Fibroblast of mammary gland (primary cell): ENCODE results near the gene PSMF1.

Source experiments
- DNase-seq: peaks from one replicate; pipeline ENCODE4 v3.0.0-alpha.2; 2010; ENCODE audit warnings: low read depth
- H3K4me3 ChIP-seq: 2 replicates; pipeline ENCODE4 v1.5.1; 2011; ENCODE audit warnings: low read depth, mild to moderate bottlenecking, low read length, moderate library complexity; ENCODE audit not compliant: control insufficient read depth
- TF ChIP-seq, protein P1 (sequence below): conservative IDR thresholded peaks from 2 replicates; pipeline ENCODE4 v1.5.1; 2011; ENCODE audit warnings: low read depth, low read length, inconsistent platforms; ENCODE audit not compliant: control insufficient read depth, insufficient read depth

Gene PSMF1

DNA sequence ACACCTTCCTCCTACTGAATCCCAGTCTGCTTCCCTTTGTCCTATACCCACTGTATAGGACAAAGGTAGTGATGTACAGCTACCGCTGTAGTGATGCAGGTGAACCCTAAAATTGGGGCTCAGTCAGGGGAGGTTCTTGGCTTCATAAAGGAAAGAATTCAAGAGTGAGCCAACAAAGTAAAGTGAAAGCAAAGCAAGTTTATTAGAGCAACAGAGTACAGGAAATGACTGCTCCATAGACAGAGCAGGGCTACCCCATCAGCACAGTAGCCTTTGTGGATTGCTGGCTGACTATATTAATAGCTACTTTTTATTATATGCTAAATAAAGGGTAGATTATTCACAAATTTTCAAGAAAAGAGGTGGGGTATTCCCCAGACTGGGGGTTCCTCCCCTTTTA, 81.6 kb downstream of the PSMF1 start:
- no peak for DNase-seq
- TF ChIP-seq, protein P1, sequence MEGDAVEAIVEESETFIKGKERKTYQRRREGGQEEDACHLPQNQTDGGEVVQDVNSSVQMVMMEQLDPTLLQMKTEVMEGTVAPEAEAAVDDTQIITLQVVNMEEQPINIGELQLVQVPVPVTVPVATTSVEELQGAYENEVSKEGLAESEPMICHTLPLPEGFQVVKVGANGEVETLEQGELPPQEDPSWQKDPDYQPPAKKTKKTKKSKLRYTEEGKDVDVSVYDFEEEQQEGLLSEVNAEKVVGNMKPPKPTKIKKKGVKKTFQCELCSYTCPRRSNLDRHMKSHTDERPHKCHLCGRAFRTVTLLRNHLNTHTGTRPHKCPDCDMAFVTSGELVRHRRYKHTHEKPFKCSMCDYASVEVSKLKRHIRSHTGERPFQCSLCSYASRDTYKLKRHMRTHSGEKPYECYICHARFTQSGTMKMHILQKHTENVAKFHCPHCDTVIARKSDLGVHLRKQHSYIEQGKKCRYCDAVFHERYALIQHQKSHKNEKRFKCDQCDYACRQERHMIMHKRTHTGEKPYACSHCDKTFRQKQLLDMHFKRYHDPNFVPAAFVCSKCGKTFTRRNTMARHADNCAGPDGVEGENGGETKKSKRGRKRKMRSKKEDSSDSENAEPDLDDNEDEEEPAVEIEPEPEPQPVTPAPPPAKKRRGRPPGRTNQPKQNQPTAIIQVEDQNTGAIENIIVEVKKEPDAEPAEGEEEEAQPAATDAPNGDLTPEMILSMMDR = no peak
- H3K4me3 ChIP-seq = no peak overlapping the region

DNA sequence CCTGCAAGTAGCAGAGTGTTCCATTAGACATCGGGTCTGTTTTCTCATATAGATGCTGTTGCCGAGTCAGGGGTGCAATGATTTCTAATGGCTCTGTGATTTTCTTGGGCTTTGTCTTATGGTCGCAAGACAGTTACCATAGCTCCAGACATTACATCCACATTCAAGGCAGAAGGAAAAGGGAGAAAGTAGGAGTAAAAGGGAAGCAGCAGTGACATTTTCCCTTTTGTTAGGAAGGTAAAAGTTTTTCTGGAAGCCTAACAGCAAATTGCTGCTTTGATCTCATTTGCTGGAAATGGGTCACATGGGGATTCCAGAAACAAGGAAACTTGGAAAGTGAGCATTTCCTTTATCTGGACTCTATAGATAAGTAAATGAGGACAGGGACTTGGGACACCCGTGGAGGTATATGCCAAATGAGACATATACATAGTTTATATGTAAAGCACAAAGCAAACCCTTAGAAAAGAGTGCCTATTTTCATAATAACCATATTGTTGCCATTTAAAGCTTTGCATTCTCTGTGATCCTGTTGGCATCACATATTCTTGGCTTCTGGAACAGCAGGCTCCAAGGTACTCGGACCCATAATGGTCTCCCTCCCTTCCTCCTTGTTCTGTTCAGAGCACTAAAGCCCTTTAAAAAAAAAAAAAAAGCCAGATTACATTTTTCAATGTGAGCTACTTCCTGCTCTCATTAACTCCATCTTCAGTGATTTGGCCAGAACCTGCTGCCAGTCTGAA, 84.5 kb downstream of the PSMF1 start, which contains the start of gene C20orf202:
C20orf202 (plus strand) TSS at position 693 of the 743 bp plus-strand sequence. CDS start 132 bp downstream, outside the sequence.
- TF ChIP-seq, protein P1 = no peak
- no peak for DNase-seq
- no peak within 1 kb of the TSS for H3K4me3 ChIP-seq

DNA sequence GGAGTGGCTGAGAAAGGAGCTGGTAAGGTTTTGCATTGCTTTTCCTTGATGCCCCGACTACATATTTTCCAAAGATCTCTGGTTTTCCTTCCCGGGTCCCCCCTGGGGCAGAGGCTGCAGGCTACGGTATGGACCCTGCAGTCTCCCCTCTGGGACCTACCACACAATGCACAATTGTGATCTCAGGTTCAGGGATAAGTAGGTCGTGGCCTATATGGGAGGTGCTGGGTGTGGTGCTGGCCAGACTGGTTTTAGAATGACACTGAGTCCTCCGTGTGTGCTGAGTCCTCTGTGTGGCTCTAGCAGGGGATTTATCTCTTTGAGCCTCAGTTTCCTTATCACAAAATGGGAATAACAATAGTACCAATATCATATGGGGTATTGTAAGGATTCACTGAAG, 85.2 kb downstream of the PSMF1 start:
- no peak overlapping the region for H3K4me3 ChIP-seq
- DNase-seq = no peak
- TF ChIP-seq, protein P1 = no peak

DNA sequence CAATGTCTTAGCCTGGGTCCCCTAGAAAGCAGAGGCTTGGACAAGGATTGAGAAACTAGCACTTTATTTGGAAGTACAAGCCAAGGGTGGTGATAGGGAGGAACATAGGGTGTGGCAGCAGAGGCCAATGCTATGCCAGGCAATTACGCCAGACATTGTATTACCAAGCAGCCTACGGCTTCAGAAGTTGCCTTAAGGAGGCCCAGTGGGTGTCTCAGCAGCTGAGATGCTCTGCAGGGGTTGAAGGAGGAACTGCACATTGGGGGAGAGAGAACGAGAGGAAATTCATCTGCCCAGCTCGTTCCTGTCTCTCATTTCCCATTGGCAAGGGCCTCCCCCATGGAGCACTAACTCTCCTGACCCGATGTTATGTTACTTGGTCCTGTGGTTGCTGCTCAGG, 85.7 kb downstream of the PSMF1 start:
- TF ChIP-seq, protein P1 = no peak
- no peak overlapping the region for H3K4me3 ChIP-seq
- no peak for DNase-seq

DNA sequence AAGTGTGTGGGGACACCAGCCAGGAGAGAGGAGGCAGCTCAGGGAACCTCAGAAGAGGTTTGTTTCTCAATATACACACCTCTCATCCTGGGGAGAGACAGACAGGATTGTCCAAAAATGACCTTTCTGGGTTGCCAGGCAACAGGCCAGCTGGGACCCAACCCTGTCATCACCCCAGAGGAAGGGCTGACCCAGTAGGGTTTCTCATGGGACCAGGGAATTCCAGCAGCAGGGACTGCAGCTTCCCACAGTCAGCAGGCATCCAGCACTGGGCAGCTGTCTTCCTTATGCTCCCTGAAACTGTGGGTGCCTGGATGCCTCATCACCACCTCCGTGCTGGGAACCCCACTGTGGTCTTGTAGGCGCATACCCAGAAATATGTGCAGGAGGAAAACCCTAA, 86.2 kb downstream of the PSMF1 start:
- no peak for DNase-seq
- H3K4me3 ChIP-seq = no peak overlapping the region
- TF ChIP-seq, protein P1 = no peak

DNA sequence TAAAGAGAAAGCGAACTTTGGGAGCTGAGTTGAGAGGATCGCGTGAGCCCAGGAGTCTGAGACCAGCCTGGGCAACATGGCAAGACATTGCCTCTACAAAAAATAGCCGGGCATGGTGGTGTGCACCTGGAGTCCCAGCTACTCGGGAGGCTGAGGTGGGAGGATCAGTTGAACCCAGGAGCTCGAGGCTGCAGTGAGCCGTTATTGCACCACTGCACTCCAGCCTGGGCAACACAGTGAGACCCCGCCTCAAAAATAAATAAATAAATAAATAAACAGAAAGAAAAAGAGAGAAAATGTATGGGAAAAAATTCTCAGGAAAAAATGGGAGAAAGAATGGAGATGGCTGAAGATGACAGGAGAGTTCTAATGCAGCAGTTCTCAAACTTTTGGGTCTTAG, 87.4 kb downstream of the PSMF1 start:
- H3K4me3 ChIP-seq = no peak overlapping the region
- TF ChIP-seq, protein P1 = no peak
- DNase-seq = no peak
